SK-N-SH treated with all-trans-retinoic acid at 6 μM for 48 hours (cell line): ENCODE data around the gene RNF126.

Experiments
- ARNTL ChIP-seq: fragments of 450-650 bp; formaldehyde crosslinking; IDR thresholded peaks from 2 replicates; pipeline ENCODE4 v1.5.0; 2020; ENCODE audit warnings: low read depth, mild to moderate bottlenecking, moderate library complexity, borderline replicate concordance
- GLIS3 ChIP-seq: fragments of 250-450 bp; sonication (Bioruptor Pico); IDR thresholded peaks from 2 replicates; pipeline ENCODE4 v1.5.0; 2020; ENCODE audit warnings: mild to moderate bottlenecking, moderate library complexity
- PPARA ChIP-seq: fragments of 250-450 bp; sonication (Bioruptor Pico); IDR thresholded peaks from 2 replicates; pipeline ENCODE4 v1.5.0; 2020; ENCODE audit warnings: mild to moderate bottlenecking, borderline replicate concordance
- TOX ChIP-seq: fragments of 250-450 bp; sonication (Bioruptor Pico); IDR thresholded peaks from 2 replicates; pipeline ENCODE4 v1.8.0; 2021; ENCODE audit warnings: mild to moderate bottlenecking, moderate library complexity, borderline replicate concordance
- ZFP3 ChIP-seq: fragments of 250-450 bp; sonication (Bioruptor Pico); IDR thresholded peaks from 2 replicates; pipeline ENCODE4 v1.5.0; 2020; ENCODE audit warnings: mild to moderate bottlenecking, moderate library complexity
- ZFP30 ChIP-seq: fragments of 450-650 bp; formaldehyde crosslinking; IDR thresholded peaks from 2 replicates; pipeline ENCODE4 v1.5.0; 2022; ENCODE audit warnings: mild to moderate bottlenecking, moderate library complexity
- ZNF70 ChIP-seq: fragments of 450-650 bp; formaldehyde crosslinking; IDR thresholded peaks from 2 replicates; pipeline ENCODE4 v1.5.0; 2020; ENCODE audit warnings: mild to moderate bottlenecking, moderate library complexity
- TF ChIP-seq, protein P1 (sequence below): fragments of 250-450 bp; sonication (Bioruptor Pico); IDR thresholded peaks from 2 replicates; pipeline ENCODE4 v1.8.0; 2020; ENCODE audit warnings: mild to moderate bottlenecking, moderate library complexity, borderline replicate concordance
- TF ChIP-seq, protein P2 (sequence below): fragments of 250-450 bp; sonication (Bioruptor Pico); IDR thresholded peaks from 2 replicates; pipeline ENCODE4 v1.5.1; 2021; ENCODE audit warnings: mild to moderate bottlenecking, moderate library complexity

DNA sequence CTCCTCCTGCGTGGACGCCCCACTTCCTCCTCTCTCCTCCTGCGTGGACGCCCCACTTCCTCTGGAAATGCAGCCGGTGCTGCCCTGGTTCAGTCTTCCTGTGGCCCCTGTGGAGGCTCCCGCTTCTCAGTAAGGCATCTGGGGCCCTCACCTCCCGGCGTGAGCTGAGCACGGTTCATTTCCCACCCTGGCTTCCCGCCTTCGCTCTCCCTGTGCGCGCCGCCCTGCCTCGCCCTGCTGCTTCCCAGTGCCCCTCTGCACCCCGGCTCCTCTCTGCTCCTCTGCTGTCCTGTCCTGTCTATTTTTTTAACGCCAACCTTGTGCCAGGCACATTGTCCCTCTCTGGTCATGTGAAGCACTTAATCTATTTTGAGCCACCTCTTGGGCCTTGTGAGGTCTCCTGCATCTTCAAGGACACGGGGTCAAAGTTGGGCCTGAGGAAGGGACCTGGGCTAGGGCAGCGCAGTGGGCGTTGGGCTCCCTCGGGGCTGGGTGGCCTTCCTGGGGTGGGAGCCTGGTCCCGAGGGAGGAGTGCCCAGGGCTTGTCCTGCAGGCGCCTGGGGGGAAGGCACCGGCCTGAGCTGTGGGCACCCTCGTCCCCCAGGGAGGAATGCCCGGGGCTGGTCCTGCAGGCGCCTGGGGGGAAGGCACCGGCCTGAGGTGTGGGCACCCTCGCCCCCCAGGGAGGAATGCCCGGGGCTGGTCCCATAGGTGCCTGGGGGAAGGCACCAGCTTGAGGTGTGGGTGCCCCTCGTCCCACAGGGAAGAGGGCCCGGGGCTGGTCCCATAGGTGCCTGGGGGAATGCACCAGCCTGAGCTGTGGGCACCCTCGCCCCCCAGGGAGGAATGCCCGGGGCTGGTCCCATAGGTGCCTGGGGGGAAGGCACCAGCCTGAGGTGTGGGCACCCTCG, 60.4 kb downstream of the RNF126 start:
- no peak for TF ChIP-seq ZFP3 (CRISPR knock-in tag)
- no peak for TF ChIP-seq TOX (CRISPR knock-in tag)
- TF ChIP-seq ZFP30 = no peak
- no peak for TF ChIP-seq ARNTL (CRISPR knock-in tag)
- TF ChIP-seq GLIS3 = no peak
- TF ChIP-seq ZNF70 (CRISPR knock-in tag) = no peak
- no peak for TF ChIP-seq PPARA (CRISPR knock-in tag)
- TF ChIP-seq, protein P1, sequence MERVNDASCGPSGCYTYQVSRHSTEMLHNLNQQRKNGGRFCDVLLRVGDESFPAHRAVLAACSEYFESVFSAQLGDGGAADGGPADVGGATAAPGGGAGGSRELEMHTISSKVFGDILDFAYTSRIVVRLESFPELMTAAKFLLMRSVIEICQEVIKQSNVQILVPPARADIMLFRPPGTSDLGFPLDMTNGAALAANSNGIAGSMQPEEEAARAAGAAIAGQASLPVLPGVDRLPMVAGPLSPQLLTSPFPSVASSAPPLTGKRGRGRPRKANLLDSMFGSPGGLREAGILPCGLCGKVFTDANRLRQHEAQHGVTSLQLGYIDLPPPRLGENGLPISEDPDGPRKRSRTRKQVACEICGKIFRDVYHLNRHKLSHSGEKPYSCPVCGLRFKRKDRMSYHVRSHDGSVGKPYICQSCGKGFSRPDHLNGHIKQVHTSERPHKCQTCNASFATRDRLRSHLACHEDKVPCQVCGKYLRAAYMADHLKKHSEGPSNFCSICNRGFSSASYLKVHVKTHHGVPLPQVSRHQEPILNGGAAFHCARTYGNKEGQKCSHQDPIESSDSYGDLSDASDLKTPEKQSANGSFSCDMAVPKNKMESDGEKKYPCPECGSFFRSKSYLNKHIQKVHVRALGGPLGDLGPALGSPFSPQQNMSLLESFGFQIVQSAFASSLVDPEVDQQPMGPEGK (CRISPR knock-in tag) = no peak
- TF ChIP-seq, protein P2, sequence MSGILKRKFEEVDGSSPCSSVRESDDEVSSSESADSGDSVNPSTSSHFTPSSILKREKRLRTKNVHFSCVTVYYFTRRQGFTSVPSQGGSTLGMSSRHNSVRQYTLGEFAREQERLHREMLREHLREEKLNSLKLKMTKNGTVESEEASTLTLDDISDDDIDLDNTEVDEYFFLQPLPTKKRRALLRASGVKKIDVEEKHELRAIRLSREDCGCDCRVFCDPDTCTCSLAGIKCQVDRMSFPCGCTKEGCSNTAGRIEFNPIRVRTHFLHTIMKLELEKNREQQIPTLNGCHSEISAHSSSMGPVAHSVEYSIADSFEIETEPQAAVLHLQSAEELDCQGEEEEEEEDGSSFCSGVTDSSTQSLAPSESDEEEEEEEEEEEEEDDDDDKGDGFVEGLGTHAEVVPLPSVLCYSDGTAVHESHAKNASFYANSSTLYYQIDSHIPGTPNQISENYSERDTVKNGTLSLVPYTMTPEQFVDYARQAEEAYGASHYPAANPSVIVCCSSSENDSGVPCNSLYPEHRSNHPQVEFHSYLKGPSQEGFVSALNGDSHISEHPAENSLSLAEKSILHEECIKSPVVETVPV (CRISPR knock-in tag) = no peak
